GM19452 (cell line): Measurements from ENCODE around the gene B3GNT9.
A peak's percentile ranks its signal among the peaks of the same experiment; 100 is the strongest.
"Not testable (repeated sequence)": the region's sequence is repeated elsewhere in the genome, so short reads cannot be mapped to it uniquely, and the experiment has no call there.

Experiments used
- ATAC-seq: cut with Tn5 transposase; IDR thresholded peaks from one replicate; pipeline ENCODE4 v1.9.1; 2021; ENCODE audit not compliant: unreplicated experiment

The B3GNT9 gene

GRCh38 chr16:67151431-67152097, 766 bp upstream of the B3GNT9 start:
- no peak for ATAC-seq

- peak; percentile 44 for ATAC-seq
Measured at GRCh38 chr16:67150047-67150832, 558 bp downstream of the B3GNT9 start.

- no peak for ATAC-seq
Measured at GRCh38 chr16:67149276-67150046, 1.3 kb downstream of the B3GNT9 start.

- ATAC-seq: no peak
Measured at GRCh38 chr16:67148656-67149275, 2.0 kb downstream of the B3GNT9 start.

- no peak for ATAC-seq
Measured at GRCh38 chr16:67148221-67148620, 2.6 kb downstream of the B3GNT9 start.

GRCh38 chr16:67147437-67148140, 3.2 kb downstream of the B3GNT9 start:
- ATAC-seq: no peak

- no peak for ATAC-seq
Measured at GRCh38 chr16:67146523-67147357, 4.1 kb downstream of the B3GNT9 start.

- no peak for ATAC-seq
Measured at GRCh38 chr16:67145746-67146145, 5.1 kb downstream of the B3GNT9 start.

- ATAC-seq: no peak
Measured at GRCh38 chr16:67144943-67145342, 5.9 kb downstream of the B3GNT9 start.

- ATAC-seq: no peak
Measured at GRCh38 chr16:67142342-67142741, 8.5 kb downstream of the B3GNT9 start.

GRCh38 chr16:67141391-67141790, 9.4 kb downstream of the B3GNT9 start:
- ATAC-seq: no peak

- no peak for ATAC-seq
Measured at GRCh38 chr16:67137605-67138004, 13.2 kb downstream of the B3GNT9 start.

GRCh38 chr16:67129422-67129821, 21.4 kb downstream of the B3GNT9 start:
- ATAC-seq: no peak

GRCh38 chr16:67128887-67129286, 21.9 kb downstream of the B3GNT9 start:
- ATAC-seq: no peak

- no peak for ATAC-seq
Measured at GRCh38 chr16:67128417-67128816, 22.4 kb downstream of the B3GNT9 start.

- not testable (repeated sequence) for ATAC-seq
Measured at GRCh38 chr16:67122799-67123198, 28.0 kb downstream of the B3GNT9 start.

- ATAC-seq: no peak
Measured at GRCh38 chr16:67120025-67120424, 30.8 kb downstream of the B3GNT9 start.

GRCh38 chr16:67117716-67118115, 33.1 kb downstream of the B3GNT9 start:
- ATAC-seq: no peak

GRCh38 chr16:67116388-67117311, 34.1 kb downstream of the B3GNT9 start:
- no peak for ATAC-seq
